ENCODE results near the gene LRRC59.
"Not testable (repeated sequence)": the region's sequence is repeated elsewhere in the genome, so short reads cannot be mapped to it uniquely, and the experiment has no call there.

Gene LRRC59

GRCh38 chr17:50424996-50425681, 27.8 kb upstream of the LRRC59 start:
- DNase-seq (ENCODE audit: low read depth), result no peak

- DNase-seq (ENCODE audit: low read depth), result no peak
Measured at GRCh38 chr17:50424246-50424995, 27.1 kb upstream of the LRRC59 start.

- no peak for DNase-seq (ENCODE audit: low read depth)
Measured at GRCh38 chr17:50423553-50424159, 26.3 kb upstream of the LRRC59 start.

GRCh38 chr17:50422738-50423137, 25.4 kb upstream of the LRRC59 start:
- DNase-seq (ENCODE audit: low read depth), result no peak

- no peak for DNase-seq (ENCODE audit: low read depth)
Measured at GRCh38 chr17:50421308-50422051, 24.2 kb upstream of the LRRC59 start.

- no peak for DNase-seq (ENCODE audit: low read depth)
Measured at GRCh38 chr17:50420419-50421112, 23.2 kb upstream of the LRRC59 start.

- DNase-seq (ENCODE audit: low read depth), result not testable (repeated sequence)
Measured at GRCh38 chr17:50419577-50419976, 22.3 kb upstream of the LRRC59 start.

GRCh38 chr17:50414808-50415207, 17.5 kb upstream of the LRRC59 start:
- DNase-seq (ENCODE audit: low read depth), result no peak

- DNase-seq (ENCODE audit: low read depth), result no peak
Measured at GRCh38 chr17:50412188-50412732, 14.9 kb upstream of the LRRC59 start.

GRCh38 chr17:50407921-50408320, 10.6 kb upstream of the LRRC59 start:
- DNase-seq (ENCODE audit: low read depth), result no peak

GRCh38 chr17:50406578-50406977, 9.3 kb upstream of the LRRC59 start:
- DNase-seq (ENCODE audit: low read depth), result no peak

GRCh38 chr17:50405351-50405750, 8.0 kb upstream of the LRRC59 start:
- not testable (repeated sequence) for DNase-seq (ENCODE audit: low read depth)

- not testable (repeated sequence) for DNase-seq (ENCODE audit: low read depth)
Measured at GRCh38 chr17:50399591-50399990, 2.3 kb upstream of the LRRC59 start.

GRCh38 chr17:50398672-50399071, 1.3 kb upstream of the LRRC59 start:
- not testable (repeated sequence) for DNase-seq (ENCODE audit: low read depth)

GRCh38 chr17:50397919-50398285, 579 bp upstream of the LRRC59 start:
- DNase-seq (ENCODE audit: low read depth), result no peak

GRCh38 chr17:50396261-50397110, 837 bp downstream of the LRRC59 start:
- DNase-seq (ENCODE audit: low read depth), result no peak

GRCh38 chr17:50394711-50395110, 2.6 kb downstream of the LRRC59 start:
- DNase-seq (ENCODE audit: low read depth), result no peak

- DNase-seq (ENCODE audit: low read depth), result no peak
Measured at GRCh38 chr17:50393700-50394099, 3.6 kb downstream of the LRRC59 start.

GRCh38 chr17:50392621-50393020, 4.7 kb downstream of the LRRC59 start:
- no peak for DNase-seq (ENCODE audit: low read depth)

GRCh38 chr17:50389534-50389933, 7.8 kb downstream of the LRRC59 start:
- no peak for DNase-seq (ENCODE audit: low read depth)

GRCh38 chr17:50388728-50389127, 8.6 kb downstream of the LRRC59 start:
- no peak for DNase-seq (ENCODE audit: low read depth)
